Activated CD8-positive, alpha-beta memory T cell treated with anti-CD3 and anti-CD28 coated beads, Interleukin-2, amount 10 ng/mL, durations not matched to agents 7 days and 5 days (primary cell): ENCODE measurements around the gene BCKDK. TPM values are rescaled to one million over a fixed set of nuclear protein-coding genes. Genes with fewer than 3 reads are reported as not detected.

Experiments used
- ATAC-seq: fragments of 150-1000 bp; cut with Tn5 transposase; one replicate; pipeline ENCODE4 v1.10.0; 2021; ENCODE audit warnings: moderate library complexity
- CTCF ChIA-PET: fragments of 350-600 bp; sonication (Branson Sonifier 250); formaldehyde crosslinking; loops from one replicate; lab custom pipeline; 2021; ENCODE audit warnings: antibody characterized with exemption; lab: Charles Lee
- DNase-seq: peaks from one replicate; pipeline ENCODE4 v3.0.0-alpha.2; 2020
- H3K27ac Mint-ChIP-seq: one replicate; pipeline ENCODE4 v1.8.0; 2021; ENCODE audit warnings: mild to moderate bottlenecking, mixed read lengths
- H3K27me3 Mint-ChIP-seq: one replicate; pipeline ENCODE4 v1.8.0; 2021; ENCODE audit warnings: mixed read lengths
- H3K36me3 Mint-ChIP-seq: one replicate; pipeline ENCODE4 v1.8.0; 2021; ENCODE audit warnings: mild to moderate bottlenecking, mixed read lengths
- H3K4me1 Mint-ChIP-seq: one replicate; pipeline ENCODE4 v1.8.0; 2021; ENCODE audit warnings: mixed read lengths
- H3K4me3 Mint-ChIP-seq: one replicate; pipeline ENCODE4 v1.8.0; 2021; ENCODE audit warnings: mild to moderate bottlenecking, moderate library complexity, mixed read lengths
- H3K9me3 Mint-ChIP-seq: one replicate; pipeline ENCODE4 v1.8.0; 2022; ENCODE audit warnings: low read depth, mixed read lengths
- total RNA-seq, 2 experiments: library from RNA; stranded (reverse); gene quantifications; one replicate each; pipeline ENCODE4 v1.2.3, GENCODE V29; 2021

Gene BCKDK
- total RNA-seq, 2 experiments from 2014 or later = 34.7 to 35.4 TPM

DNA sequence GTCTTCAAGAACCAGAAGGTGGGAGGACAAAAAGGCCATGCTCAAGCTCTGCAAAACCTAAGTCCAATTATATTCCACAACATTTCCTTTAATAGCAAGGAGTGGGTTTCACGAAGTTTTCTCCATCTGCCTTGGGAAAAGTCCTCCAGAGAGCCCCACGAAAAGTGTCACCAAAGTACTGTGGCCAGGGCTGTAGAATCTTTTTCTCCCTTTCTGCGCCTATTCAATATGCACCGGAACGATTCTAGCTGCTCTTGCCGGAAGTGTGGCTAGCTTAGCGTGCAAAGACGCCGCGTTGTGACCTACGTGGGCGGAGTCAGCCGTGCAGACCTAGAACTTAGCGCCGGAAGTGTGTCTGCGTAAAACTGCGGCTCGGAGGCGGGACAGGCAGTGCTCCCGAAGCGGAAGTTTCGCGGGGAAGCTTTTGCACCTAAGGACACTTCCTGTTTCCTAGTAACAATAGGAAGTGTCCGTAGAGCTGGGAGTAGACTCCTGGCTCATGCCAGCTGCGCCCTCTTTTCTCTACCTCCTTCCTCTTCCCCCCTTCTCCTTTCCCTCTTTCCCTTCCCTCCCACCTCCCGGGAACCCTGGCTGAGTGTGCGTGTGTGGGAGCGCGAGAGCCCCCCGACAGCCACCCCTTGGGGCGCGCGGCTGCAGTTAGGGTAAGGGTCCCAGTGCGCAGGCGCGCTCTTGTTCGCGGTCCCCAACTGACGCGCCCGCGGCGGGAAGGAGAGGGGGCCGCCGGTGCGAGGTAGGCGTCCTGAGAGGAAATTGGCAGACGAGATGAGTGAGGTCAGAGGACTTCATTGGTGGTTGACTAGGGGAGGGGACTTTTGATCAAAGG is 34.0 kb upstream of the BCKDK start, which contains the start of the genes ZNF646 and ZNF668:
Gene ZNF646, plus strand, starts transcription at position 453 of the 844 bp plus-strand sequence. CDS start 1,903 bp downstream, outside the sequence.
Gene ZNF668, minus strand, starts transcription at position 271 of the 844 bp plus-strand sequence. CDS start 9,781 bp downstream, outside the sequence.
- ATAC-seq (peak; percentile 79), DNase-seq (peak; percentile 100)
- H3K9me3 Mint-ChIP-seq = no peaks in the 10 kb centered on the region
- CTCF ChIA-PET = interaction anchor here (0.8 to 2.4 kb wide), 15 partner anchors 10 to 503 kb away, joined by 3 to 27 read pairs (median 4); partner anchors contain the start of genes HSD3B7, KAT8, PYCARD and STX4
- no peaks in the 10 kb centered on the region for H3K27me3 Mint-ChIP-seq
- H3K27ac Mint-ChIP-seq = peak within 1 kb of the TSS; percentile 96
- H3K36me3 Mint-ChIP-seq = peaks cover 22% of the 10 kb centered on the region
- H3K4me1 Mint-ChIP-seq = peaks cover 45% of the 10 kb centered on the region
- peak within 1 kb of the TSS; percentile 96 for H3K4me3 Mint-ChIP-seq

DNA sequence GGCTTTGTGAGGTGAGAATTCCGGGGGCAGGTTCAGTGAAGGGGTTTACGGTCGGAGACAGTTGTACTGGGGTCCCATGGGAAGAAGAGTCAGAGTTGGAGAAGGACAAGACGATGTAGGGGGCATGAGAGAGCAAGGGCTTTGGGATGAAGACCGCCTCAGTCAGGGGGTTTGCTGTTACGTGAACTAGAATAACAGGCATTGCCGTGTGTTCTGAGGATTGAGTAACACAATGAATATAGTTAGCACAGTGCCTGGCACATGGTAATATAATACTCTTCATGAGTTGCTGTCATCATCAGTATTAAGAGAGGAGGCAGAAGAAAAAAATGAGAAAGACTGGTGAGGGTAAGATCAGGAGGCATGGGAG is 33.4 kb upstream of the BCKDK start:
- DNase-seq (no peak), ATAC-seq (no peak)
- Mint-ChIP-seq H3K4me3 (peak overlapping the region; percentile 96), H3K36me3 (peaks cover 25% of the 10 kb centered on the region), H3K27me3 (no peaks in the 10 kb centered on the region), H3K4me1 (peaks cover 47% of the 10 kb centered on the region), H3K27ac (peak overlapping the region; percentile 96), H3K9me3 (no peaks in the 10 kb centered on the region)
- CTCF ChIA-PET = interaction anchor here (1.0 to 2.4 kb wide), 7 partner anchors 11 to 308 kb away, joined by 3 to 27 read pairs (median 7); partner anchors contain the start of genes HSD3B7, KAT8 and VKORC1

DNA sequence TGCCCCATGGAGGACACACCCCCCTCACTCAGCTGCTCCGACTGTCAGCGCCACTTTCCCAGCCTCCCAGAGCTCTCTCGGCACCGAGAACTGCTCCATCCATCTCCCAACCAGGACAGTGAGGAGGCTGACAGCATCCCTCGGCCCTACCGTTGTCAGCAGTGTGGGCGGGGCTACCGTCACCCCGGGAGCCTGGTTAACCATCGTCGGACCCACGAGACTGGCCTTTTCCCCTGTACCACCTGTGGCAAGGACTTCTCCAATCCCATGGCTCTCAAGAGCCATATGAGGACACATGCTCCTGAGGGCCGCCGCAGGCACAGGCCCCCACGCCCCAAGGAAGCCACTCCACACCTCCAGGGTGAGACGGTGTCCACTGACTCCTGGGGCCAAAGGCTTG is 31.9 kb upstream of the BCKDK start:
- no peaks in the 10 kb centered on the region for H3K27me3 Mint-ChIP-seq
- H3K27ac Mint-ChIP-seq = no peak overlapping the region
- peaks cover 54% of the 10 kb centered on the region for H3K4me1 Mint-ChIP-seq
- H3K4me3 Mint-ChIP-seq = no peak overlapping the region
- no peak for ATAC-seq
- CTCF ChIA-PET = interaction anchor here (0.8 to 1.5 kb wide), 3 partner anchors 12 to 135 kb away, joined by 3 to 4 read pairs (median 3); no protein-coding TSS in a partner anchor
- DNase-seq = no peak
- no peaks in the 10 kb centered on the region for H3K9me3 Mint-ChIP-seq
- peaks cover 31% of the 10 kb centered on the region for H3K36me3 Mint-ChIP-seq

DNA sequence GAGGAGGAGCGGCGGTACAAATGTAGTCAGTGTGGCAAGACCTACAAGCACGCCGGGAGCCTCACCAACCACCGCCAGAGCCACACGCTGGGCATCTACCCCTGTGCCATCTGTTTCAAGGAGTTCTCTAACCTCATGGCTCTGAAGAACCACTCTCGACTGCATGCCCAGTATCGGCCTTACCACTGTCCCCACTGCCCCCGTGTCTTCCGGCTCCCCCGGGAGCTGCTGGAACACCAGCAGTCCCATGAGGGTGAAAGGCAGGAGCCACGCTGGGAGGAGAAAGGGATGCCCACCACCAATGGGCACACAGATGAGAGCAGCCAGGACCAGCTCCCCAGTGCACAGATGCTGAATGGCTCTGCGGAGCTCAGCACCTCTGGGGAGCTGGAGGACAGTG is 31.2 kb upstream of the BCKDK start:
- H3K36me3 Mint-ChIP-seq = peaks cover 31% of the 10 kb centered on the region
- DNase-seq (no peak), ATAC-seq (no peak)
- CTCF ChIA-PET = no interaction called here
- H3K4me1 Mint-ChIP-seq = peaks cover 47% of the 10 kb centered on the region
- no peak overlapping the region for H3K4me3 Mint-ChIP-seq
- H3K9me3 Mint-ChIP-seq = no peaks in the 10 kb centered on the region
- H3K27ac Mint-ChIP-seq = no peak overlapping the region
- no peaks in the 10 kb centered on the region for H3K27me3 Mint-ChIP-seq

DNA sequence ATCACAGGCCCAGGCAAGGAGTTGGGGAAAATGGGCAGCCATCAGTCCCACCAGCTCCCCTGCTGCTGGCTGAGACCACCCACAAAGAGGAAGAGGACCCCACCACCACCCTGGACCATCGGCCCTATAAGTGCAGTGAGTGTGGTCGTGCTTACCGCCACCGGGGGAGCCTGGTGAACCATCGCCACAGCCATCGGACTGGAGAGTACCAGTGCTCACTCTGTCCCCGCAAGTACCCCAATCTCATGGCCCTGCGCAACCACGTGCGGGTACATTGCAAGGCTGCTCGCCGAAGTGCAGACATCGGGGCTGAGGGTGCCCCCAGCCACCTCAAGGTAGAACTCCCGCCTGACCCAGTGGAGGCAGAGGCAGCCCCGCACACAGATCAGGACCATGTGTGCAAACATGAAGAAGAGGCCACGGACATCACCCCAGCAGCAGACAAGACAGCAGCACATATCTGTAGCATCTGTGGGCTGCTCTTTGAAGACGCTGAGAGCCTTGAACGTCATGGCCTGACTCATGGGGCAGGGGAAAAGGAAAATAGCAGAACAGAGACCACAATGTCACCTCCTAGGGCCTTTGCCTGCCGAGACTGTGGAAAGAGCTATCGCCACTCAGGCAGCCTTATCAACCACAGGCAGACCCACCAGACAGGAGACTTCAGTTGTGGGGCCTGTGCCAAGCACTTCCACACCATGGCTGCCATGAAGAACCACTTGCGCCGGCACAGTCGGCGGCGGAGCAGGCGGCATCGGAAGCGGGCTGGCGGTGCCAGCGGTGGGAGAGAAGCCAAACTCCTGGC is 30.4 kb upstream of the BCKDK start:
- no peak overlapping the region for H3K27ac Mint-ChIP-seq
- no peaks in the 10 kb centered on the region for H3K27me3 Mint-ChIP-seq
- H3K4me3 Mint-ChIP-seq = no peak overlapping the region
- H3K4me1 Mint-ChIP-seq = peaks cover 45% of the 10 kb centered on the region
- no peak for DNase-seq
- H3K9me3 Mint-ChIP-seq = no peaks in the 10 kb centered on the region
- H3K36me3 Mint-ChIP-seq = peaks cover 29% of the 10 kb centered on the region
- CTCF ChIA-PET = no interaction called here
- no peak for ATAC-seq

DNA sequence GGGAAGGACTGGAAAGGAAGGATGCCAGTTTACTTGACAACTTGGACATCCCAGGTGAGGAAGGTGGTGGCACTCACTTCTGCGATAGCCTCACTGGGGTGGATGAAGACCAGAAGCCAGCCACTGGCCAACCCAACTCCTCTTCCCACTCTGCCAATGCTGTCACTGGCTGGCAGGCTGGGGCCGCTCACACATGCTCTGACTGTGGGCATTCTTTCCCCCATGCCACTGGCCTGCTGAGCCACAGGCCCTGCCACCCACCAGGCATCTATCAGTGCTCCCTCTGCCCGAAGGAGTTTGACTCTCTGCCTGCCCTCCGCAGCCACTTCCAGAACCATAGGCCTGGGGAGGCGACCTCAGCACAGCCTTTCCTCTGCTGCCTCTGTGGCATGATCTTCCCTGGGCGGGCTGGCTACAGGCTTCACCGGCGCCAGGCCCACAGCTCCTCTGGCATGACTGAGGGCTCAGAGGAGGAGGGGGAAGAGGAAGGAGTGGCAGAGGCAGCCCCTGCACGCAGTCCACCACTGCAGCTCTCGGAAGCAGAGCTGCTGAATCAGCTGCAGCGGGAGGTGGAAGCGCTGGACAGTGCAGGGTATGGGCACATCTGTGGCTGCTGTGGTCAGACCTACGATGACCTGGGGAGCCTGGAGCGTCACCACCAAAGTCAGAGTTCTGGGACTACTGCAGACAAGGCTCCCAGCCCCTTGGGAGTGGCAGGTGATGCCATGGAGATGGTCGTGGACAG is 29.4 kb upstream of the BCKDK start:
- CTCF ChIA-PET = interaction anchor here (1.0 to 1.1 kb wide), 2 partner anchors 14 to 94 kb away, joined by 3 read pairs; partner anchors contain the start of gene HSD3B7
- no peak for ATAC-seq
- DNase-seq = no peak
- Mint-ChIP-seq H3K4me1 (peaks cover 45% of the 10 kb centered on the region), H3K27ac (no peak overlapping the region), H3K4me3 (no peak overlapping the region), H3K36me3 (peaks cover 29% of the 10 kb centered on the region), H3K9me3 (no peaks in the 10 kb centered on the region), H3K27me3 (no peaks in the 10 kb centered on the region)

DNA sequence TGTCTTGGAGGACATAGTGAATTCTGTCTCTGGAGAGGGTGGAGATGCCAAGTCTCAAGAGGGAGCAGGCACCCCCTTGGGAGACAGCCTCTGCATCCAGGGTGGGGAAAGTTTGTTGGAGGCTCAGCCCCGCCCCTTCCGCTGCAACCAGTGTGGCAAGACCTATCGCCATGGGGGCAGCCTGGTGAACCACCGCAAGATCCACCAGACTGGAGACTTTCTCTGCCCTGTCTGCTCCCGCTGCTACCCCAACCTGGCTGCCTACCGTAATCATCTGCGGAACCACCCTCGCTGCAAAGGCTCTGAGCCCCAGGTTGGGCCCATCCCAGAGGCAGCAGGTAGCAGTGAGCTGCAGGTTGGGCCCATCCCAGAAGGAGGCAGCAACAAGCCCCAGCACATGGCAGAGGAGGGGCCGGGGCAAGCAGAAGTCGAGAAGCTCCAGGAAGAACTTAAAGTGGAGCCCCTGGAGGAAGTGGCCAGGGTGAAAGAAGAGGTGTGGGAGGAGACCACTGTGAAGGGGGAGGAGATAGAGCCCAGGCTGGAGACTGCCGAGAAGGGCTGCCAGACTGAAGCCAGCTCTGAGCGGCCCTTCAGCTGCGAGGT is 28.7 kb upstream of the BCKDK start:
- no peaks in the 10 kb centered on the region for H3K9me3 Mint-ChIP-seq
- ATAC-seq (no peak), DNase-seq (no peak)
- H3K27me3 Mint-ChIP-seq = no peaks in the 10 kb centered on the region
- peaks cover 29% of the 10 kb centered on the region for H3K36me3 Mint-ChIP-seq
- H3K27ac Mint-ChIP-seq = no peak overlapping the region
- H3K4me1 Mint-ChIP-seq = peaks cover 45% of the 10 kb centered on the region
- CTCF ChIA-PET = interaction anchor here (1.0 to 1.6 kb wide), 3 partner anchors 13 to 94 kb away, joined by 3 read pairs; partner anchors contain the start of gene HSD3B7
- H3K4me3 Mint-ChIP-seq = no peak overlapping the region

DNA sequence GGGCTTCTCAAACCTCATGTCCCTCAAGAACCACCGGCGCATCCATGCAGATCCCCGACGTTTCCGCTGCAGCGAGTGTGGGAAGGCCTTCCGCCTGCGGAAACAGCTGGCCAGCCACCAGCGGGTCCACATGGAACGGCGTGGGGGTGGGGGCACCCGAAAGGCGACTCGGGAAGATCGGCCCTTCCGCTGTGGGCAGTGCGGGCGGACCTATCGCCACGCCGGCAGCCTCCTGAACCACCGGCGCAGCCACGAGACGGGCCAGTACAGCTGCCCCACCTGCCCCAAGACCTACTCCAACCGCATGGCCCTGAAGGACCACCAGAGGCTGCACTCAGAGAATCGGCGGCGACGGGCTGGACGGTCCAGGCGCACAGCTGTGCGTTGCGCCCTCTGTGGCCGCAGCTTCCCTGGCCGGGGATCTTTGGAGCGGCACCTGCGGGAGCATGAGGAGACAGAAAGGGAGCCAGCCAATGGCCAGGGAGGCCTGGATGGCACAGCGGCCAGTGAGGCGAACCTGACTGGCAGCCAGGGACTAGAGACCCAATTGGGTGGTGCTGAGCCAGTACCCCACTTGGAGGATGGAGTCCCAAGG is 28.1 kb upstream of the BCKDK start:
- no peaks in the 10 kb centered on the region for H3K9me3 Mint-ChIP-seq
- no peak for DNase-seq
- H3K36me3 Mint-ChIP-seq = peaks cover 29% of the 10 kb centered on the region

DNA sequence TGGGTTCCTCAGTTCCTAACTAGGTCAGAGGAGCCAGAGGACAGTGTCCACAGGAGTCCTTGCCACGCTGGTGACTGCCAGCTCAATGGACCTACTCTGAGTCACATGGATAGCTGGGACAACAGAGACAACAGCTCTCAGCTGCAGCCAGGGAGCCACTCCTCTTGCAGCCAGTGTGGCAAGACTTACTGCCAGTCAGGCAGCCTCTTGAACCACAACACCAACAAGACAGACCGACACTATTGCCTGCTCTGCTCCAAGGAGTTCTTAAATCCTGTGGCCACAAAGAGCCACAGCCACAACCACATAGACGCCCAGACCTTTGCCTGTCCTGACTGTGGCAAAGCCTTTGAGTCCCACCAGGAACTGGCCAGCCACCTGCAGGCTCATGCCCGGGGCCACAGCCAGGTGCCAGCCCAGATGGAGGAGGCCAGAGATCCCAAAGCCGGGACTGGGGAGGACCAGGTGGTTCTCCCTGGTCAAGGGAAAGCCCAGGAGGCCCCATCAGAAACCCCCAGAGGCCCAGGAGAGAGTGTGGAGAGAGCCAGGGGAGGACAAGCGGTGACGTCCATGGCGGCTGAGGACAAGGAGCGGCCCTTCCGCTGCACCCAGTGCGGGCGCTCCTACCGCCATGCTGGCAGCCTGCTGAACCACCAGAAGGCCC is 27.3 kb upstream of the BCKDK start:
- DNase-seq = no peak
- H3K4me3 Mint-ChIP-seq = no peak overlapping the region
- no peak overlapping the region for H3K27ac Mint-ChIP-seq
- no peak for ATAC-seq
- H3K27me3 Mint-ChIP-seq = no peaks in the 10 kb centered on the region
- peaks cover 33% of the 10 kb centered on the region for H3K4me1 Mint-ChIP-seq
- H3K9me3 Mint-ChIP-seq = no peaks in the 10 kb centered on the region
- H3K36me3 Mint-ChIP-seq = peaks cover 29% of the 10 kb centered on the region
- CTCF ChIA-PET = interaction anchor here (1.6 kb wide), 1 partner anchor 13 kb away, joined by 3 read pairs; no protein-coding TSS in a partner anchor

More for the DNA sequence above, 28.1 kb upstream of the BCKDK start:
- Mint-ChIP-seq H3K4me3 (no peak overlapping the region), H3K27ac (no peak overlapping the region), H3K27me3 (no peaks in the 10 kb centered on the region), H3K4me1 (peaks cover 38% of the 10 kb centered on the region)
- CTCF ChIA-PET = interaction anchor here (1.0 to 1.6 kb wide), 3 partner anchors 12 to 95 kb away, joined by 3 read pairs; partner anchors contain the start of gene HSD3B7
- no peak for ATAC-seq

DNA sequence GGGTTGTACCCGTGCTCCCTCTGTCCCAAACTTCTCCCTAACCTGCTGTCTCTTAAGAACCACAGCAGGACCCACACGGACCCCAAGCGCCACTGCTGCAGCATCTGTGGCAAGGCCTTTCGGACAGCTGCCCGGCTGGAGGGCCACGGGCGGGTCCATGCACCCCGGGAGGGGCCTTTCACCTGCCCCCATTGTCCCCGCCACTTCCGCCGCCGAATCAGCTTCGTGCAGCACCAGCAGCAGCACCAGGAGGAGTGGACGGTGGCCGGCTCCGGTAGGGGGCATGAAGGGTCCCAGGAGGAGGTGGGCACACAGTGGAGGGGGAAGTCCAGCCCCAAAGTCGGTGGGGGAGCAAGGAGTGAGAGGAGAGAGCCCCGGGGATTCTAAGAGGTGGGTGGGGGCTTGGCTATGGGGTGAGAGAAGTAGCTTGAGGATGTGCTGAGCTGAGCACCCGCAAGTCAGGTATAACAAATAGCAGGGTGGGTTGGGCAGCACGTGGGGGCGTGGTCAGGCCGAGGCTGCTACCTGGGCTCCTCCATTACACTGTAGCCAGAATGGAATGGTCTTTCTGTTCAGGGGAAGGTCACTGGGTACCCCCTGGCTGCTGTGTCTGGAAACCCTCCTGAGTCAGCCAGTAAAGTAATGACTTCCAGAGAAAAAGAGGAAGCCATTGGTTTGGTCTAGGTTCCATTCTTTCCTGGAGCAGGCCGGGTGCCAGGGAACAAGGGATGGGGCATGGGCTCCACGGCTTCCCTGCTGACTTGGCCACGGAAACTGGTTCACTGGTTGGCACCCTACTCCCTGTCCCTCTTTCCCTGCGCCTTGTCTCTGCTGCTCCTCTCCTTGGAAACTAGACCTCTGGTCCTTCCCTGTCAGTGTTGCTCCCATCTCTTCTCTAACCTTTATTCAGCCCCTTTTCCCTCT is 26.5 kb upstream of the BCKDK start:
- H3K36me3 Mint-ChIP-seq = peaks cover 29% of the 10 kb centered on the region
- H3K4me3 Mint-ChIP-seq = no peak overlapping the region
- H3K9me3 Mint-ChIP-seq = no peaks in the 10 kb centered on the region
- CTCF ChIA-PET = no interaction called here
- ATAC-seq (no peak), DNase-seq (no peak)
- H3K27ac Mint-ChIP-seq = peak overlapping the region; percentile 16
- peaks cover 31% of the 10 kb centered on the region for H3K4me1 Mint-ChIP-seq
- H3K27me3 Mint-ChIP-seq = no peaks in the 10 kb centered on the region
